Measurements from ENCODE around the gene IL3.

The IL3 gene

GRCh38 chr5:132026516-132027008 is 33.9 kb upstream of the IL3 start:
- DNase-seq (ENCODE audit: low spot score): peak; percentile 54

GRCh38 chr5:132027027-132027426 is 33.4 kb upstream of the IL3 start:
- DNase-seq (ENCODE audit: low spot score): no peak

DNA sequence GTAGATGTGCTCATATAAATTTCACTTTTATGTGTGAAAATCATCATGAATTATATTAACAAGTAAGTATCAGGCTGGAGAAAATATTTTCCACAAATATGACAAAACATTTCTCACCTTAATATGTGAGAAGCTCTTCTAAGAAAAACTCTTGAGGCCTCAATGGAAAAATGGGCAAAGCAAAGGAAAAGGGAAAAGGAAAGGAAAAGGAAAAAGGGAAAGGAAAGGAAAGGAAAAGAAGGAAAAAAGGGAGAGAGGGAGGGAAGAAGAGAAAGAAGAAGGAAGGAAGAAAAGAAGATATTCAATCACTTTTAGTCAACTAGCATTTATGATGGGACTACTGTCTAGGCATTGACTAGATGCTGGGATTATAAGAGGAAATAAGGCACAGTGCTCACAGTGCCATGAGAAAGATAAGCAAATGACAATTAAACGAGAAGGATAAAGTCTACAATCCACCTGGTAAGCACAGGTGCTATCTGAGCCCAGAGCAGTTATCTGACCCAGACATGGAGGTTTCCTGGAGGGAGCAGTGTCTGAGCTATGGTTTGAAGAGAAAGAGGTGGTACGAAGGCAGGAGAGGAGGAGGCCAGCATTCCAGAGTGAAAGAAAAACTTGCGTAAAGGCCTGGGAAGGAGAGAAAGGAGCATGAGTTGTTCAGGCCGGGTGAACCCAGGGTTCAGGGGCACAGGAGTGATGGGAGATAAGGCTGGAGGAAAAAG is 30.7 kb upstream of the IL3 start:
- no peak for DNase-seq (ENCODE audit: low spot score)

DNA sequence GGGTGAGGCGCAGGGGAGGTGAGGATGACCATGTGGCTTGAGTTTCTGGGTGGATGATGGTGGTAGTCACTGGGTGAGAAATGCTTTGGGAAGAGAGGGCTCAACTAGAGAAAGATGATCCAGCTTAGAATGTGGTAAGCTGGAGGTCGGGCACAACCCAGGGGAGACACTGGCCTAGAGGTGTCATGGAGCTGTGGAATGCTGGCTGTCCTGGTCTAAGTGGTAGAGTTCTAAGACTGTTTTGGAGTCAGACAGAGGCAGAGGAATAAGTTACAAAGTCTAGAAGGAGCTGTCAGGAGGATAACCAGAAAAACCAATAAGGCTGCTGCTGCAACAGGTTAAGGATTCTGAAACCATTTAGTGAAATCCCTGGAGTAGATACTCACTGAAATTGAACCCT is 29.8 kb upstream of the IL3 start:
- no peak for DNase-seq (ENCODE audit: low spot score)

- DNase-seq (ENCODE audit: low spot score): no peak
Measured at GRCh38 chr5:132032196-132032595, 28.3 kb upstream of the IL3 start.

GRCh38 chr5:132033122-132033521 is 27.3 kb upstream of the IL3 start:
- no peak for DNase-seq (ENCODE audit: low spot score)

DNA sequence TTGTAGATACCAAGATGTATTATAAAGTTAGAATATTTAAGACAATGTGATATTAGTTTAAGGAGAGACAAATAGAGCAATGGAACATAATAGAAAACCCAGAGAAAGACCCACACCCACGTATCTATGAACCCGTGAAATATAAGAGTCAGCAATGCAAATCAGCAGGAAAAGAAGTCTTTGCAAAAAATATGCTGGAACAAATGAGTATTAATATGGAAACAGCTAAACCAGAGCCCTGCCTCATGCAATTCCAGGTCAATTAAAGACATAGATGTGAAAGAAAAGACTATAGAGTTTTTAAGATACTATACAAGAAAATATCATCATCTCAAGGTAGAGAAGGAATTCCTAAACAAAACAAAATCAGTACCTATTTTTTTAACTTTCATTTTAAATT is 23.1 kb upstream of the IL3 start:
- DNase-seq (ENCODE audit: low spot score): no peak

DNA sequence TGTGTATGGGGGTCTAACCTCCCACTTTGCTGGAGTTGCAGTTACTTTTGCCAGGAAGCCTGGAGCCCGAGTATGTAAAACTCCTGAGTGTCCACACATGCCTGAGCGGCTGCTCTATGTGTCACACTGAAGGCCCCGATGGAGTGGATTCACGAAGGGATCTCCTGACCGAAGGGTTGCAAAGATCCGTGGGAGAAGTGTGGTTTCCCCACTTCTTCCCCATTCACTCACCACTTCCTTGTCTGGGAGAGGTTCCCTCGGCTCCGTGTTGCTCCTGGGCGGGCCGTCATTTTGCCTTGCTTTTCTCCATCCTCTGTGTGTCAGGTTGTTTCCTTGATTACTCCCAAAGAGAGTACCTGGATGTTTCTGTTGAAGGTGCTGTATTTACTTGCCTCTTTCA is 16.2 kb upstream of the IL3 start:
- DNase-seq (ENCODE audit: low spot score): no peak

- no peak for DNase-seq (ENCODE audit: low spot score)
Measured at GRCh38 chr5:132046880-132047299, 13.6 kb upstream of the IL3 start.

- no peak for DNase-seq (ENCODE audit: low spot score)
Measured at GRCh38 chr5:132049093-132049492, 11.4 kb upstream of the IL3 start.

- DNase-seq (ENCODE audit: low spot score): no peak
Measured at GRCh38 chr5:132049559-132049958, 10.9 kb upstream of the IL3 start.

DNA sequence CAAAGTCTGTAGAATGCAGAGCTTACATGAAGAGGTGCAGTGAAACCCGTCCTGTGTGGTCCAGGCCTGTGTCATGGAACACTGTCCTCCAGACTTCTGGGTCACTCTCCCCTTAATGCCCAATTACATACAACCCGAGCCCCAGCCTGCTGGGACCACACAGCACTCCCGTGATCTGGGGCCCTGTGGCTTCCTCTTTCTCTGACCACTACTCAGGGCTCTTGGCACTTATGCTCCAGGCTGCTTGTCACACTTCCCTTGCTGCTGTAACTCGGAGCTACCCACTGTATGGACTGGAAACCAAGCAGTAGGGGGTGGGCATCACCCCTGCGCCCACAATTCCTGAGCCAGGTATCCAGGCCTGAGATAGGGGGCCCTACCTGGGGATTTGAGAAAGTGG is 10.3 kb upstream of the IL3 start:
- no peak for DNase-seq (ENCODE audit: low spot score)

- DNase-seq (ENCODE audit: low spot score): no peak
Measured at GRCh38 chr5:132050661-132051552, 9.5 kb upstream of the IL3 start.

- no peak for DNase-seq (ENCODE audit: low spot score)
Measured at GRCh38 chr5:132052520-132052919, 7.9 kb upstream of the IL3 start.

DNA sequence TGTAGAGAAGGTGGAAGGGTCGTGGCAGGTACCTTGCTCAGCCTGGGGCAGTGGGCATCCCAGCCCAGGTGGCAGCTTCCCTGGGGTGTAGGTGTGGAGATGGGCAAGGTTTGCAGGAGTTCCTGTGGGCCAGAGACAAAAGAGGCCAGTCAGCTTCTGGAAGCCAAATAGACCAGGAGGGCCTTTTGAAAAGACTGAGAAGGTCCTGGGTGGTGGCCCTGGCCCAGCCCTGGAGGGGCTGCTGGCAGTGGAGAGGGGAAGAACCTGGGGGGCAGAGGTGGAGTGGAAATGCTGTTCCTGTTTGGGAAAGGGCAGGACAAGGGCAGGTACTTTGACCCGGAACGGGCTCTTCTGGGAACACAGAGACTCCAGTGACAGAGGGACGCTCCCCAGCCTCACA is 7.0 kb upstream of the IL3 start:
- no peak for DNase-seq (ENCODE audit: low spot score)

GRCh38 chr5:132054031-132054696 is 6.3 kb upstream of the IL3 start:
- DNase-seq (ENCODE audit: low spot score): no peak

DNA sequence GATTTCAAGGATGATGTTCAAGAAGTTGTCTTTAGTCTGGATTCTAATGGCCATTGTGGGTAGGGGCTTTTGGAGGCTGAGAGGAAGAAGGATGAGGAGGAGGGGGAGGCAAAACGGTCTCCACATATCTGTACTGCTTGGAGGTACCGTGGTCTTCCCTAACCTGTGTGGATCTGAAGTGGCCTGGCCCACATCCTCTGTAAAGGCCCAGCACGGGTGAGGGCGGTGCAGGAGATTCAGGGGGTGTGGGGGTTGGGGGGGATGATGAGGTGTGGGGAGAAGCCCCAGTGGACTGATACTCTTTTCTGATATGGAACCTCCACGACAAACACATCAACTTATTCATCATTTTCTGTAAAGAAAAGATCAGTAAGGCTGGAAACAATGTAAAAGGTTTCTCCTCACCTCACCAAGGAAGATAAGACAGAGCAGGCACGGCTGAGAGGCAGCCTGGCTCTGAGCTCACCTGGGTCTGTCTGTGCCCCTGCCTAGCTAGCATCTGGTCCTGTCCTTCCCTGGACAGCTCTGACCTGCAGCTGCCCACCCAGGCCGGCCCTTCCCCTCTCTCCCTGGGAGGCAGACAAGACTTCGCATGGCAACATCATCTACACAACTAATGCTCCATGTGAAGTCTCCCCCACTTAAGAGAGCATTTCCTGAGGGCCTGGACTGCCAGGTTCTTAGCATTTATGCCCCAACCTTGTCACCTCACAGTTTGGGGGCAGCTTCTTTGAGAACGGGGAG is 5.6 kb upstream of the IL3 start:
- no peak for DNase-seq (ENCODE audit: low spot score)

DNA sequence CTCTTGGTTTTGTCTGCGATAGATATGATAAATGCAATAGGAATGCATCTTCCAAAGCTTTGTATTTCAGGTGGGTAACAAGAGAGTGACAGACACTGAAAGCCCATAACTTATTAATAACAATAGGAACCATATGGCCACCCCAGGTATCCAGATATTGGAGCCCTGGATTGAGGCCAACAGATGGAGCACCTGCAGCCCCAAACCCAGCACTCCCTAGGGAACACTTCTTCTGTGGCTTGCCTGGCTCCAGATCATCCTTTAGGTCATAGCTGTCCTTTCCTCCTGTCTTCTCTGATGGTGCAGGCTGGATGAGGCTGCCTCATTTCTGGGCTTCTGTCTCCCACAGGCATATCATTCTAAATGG is 5.0 kb upstream of the IL3 start:
- no peak for DNase-seq (ENCODE audit: low spot score)

- peak; percentile 42 for DNase-seq (ENCODE audit: low spot score)
Measured at GRCh38 chr5:132055808-132056609, 4.4 kb upstream of the IL3 start.

DNA sequence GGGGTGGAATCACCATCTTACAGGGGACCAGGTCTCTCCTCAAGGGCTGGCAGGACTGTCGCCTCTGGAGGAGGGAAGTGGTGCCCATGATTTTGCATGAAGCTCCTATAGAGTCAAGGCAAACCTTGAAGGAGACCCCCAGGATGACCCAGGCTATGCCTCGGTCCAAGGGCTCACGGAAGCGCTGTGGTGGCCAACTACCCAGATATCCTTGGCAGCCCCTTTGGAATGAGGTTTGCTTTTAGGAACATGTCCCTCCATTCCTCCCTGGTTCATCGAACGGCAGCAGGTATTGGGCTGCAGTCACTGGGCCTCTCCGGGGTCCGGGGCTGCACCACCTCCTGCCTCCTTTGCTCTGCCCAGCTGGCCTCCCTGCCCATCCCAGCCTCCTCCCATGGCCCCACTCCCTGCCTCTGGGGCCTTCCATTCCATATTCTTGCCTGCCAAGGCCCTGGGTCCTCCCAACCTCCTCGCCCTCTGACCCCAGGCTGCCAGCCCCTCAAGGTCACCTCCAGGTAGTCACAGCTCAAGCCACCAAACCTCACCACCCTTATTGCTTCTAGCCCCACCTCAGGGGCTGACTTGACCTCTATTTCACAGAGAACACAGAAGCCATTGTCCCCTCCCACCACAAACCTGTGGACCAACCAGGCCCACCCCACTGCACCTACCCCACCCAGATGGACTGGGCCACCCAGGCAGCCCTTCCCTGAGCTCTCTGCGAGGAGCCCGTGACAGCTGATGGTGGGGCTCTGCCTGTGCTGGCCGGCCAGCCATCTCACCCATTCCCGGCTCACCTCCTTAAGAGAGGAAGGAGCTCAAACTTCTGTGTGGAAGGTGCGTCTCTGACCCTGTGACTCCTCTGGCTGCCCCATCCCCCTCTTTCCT is 3.6 kb upstream of the IL3 start:
- DNase-seq (ENCODE audit: low spot score): no peak

Measured in activated CD4-positive, alpha-beta T cell treated with anti-CD3 and anti-CD28 coated beads, Interleukin-2, Interleukin-4, amounts not matched to agents 100 ng/mL and 50 ng/mL, durations not matched to agents 16 hours and 8 hours (primary cell).